SK-N-SH (cell line): Measurements from ENCODE around the gene SINHCAF. TPM values are rescaled to one million over a fixed set of nuclear protein-coding genes. Genes with fewer than 3 reads are reported as not detected.

Source experiments
- CTCF ChIA-PET: fragments of 300-600, 350-600 bp; formaldehyde crosslinking; extraction: SDS; loops from one replicate; lab custom pipeline; 2021; lab: Yijun Ruan, JAX
- POLR2A ChIA-PET: fragments of 350-600 bp; sonication (Branson Sonifier 250); formaldehyde crosslinking; extraction: SDS; loops from one replicate; lab custom pipeline; 2020; ENCODE audit warnings: antibody characterized with exemption, inconsistent platforms; lab: Yijun Ruan, JAX
- DNase-seq: peaks from one replicate; pipeline ENCODE4 v3.0.0; 2012
- H2AFZ ChIP-seq: fragments of 200-600 bp; sonication (generic); 2 replicates; pipeline ENCODE4 v1.8.1; 2016; ENCODE audit warnings: antibody characterized with exemption, mild to moderate bottlenecking, low read depth
- H3F3A ChIP-seq: fragments of 200-600 bp; sonication (generic); replicated peaks from 2 replicates; pipeline ENCODE3; 2016; ENCODE audit warnings: antibody characterized with exemption, mild to moderate bottlenecking; ENCODE audit not compliant: insufficient read depth
- H3K27ac ChIP-seq, 2 experiments: fragments of 200-500 bp in 1 of 2; fragments of 200-600 bp in 1 of 2; sonication (Bioruptor generic) in 1 of 2; sonication (generic), shearing (Covaris generic) in 1 of 2; 2 replicates each; pipeline versions ENCODE4 v1.5.1 to v1.6.1; 2014 to 2016; ENCODE audit warnings: low read depth in 2 of 2, inconsistent platforms in 1 of 2, low read length in 1 of 2, mild to moderate bottlenecking in 1 of 2, mixed read lengths in 1 of 2
- H3K27me3 ChIP-seq: fragments of 200-600 bp; sonication (generic), shearing (Covaris generic); 2 replicates; pipeline ENCODE4 v1.6.1; 2016; ENCODE audit warnings: mixed run types; ENCODE audit not compliant: insufficient read depth
- H3K36me3 ChIP-seq, 2 experiments: fragments of 200-500 bp in 1 of 2; fragments of 200-600 bp in 1 of 2; sonication (Bioruptor generic) in 1 of 2; sonication (generic) in 1 of 2; replicated peaks in 1 of 2; 2 replicates each; pipeline versions ENCODE3 to v1.5.1; 2014 to 2016; ENCODE audit warnings: low read length in 1 of 2, mild to moderate bottlenecking in 1 of 2; ENCODE audit not compliant: insufficient read depth in 2 of 2, control insufficient read depth in 1 of 2
- H3K4me1 ChIP-seq, 2 experiments: fragments of 200-500 bp in 1 of 2; fragments of 200-600 bp in 1 of 2; sonication (Bioruptor generic) in 1 of 2; sonication (generic), shearing (Covaris generic) in 1 of 2; 2 replicates each; pipeline versions ENCODE4 v1.5.1 to v1.6.1; 2014 to 2016; ENCODE audit warnings: low read depth in 1 of 2, low read length in 1 of 2, mixed run types in 1 of 2; ENCODE audit not compliant: insufficient read depth in 2 of 2, control insufficient read depth in 1 of 2
- H3K4me2 ChIP-seq: fragments of 200-600 bp; sonication (generic), shearing (Covaris generic); 2 replicates; pipeline ENCODE4 v1.6.1; 2017; ENCODE audit warnings: mixed run types
- H3K4me3 ChIP-seq, 2 experiments: fragments of 200-500 bp in 1 of 2; fragments of 200-600 bp in 1 of 2; sonication (Bioruptor generic) in 1 of 2; sonication (generic), shearing (Covaris generic) in 1 of 2; 2 replicates each; pipeline versions ENCODE4 v1.5.1 to v1.8.1; 2014 to 2016; ENCODE audit warnings: low read depth in 2 of 2, inconsistent platforms in 1 of 2, low read length in 1 of 2, mild to moderate bottlenecking in 1 of 2, mixed read lengths in 1 of 2, moderate library complexity in 1 of 2
- H3K79me2 ChIP-seq: fragments of 200-600 bp; sonication (generic); 2 replicates; pipeline ENCODE4 v1.8.1; 2017; ENCODE audit warnings: mild to moderate bottlenecking; ENCODE audit not compliant: insufficient read depth
- H3K9ac ChIP-seq: fragments of 200-600 bp; sonication (generic); 2 replicates; pipeline ENCODE4 v1.6.1; 2017; ENCODE audit warnings: mixed run types
- H3K9me2 ChIP-seq: fragments of 200-600 bp; sonication (generic); 2 replicates; pipeline ENCODE4 v1.6.1; 2017; ENCODE audit warnings: mixed run types
- H3K9me3 ChIP-seq: fragments of 200-600 bp; sonication (generic); 2 replicates; pipeline ENCODE4 v1.6.1; 2017; ENCODE audit warnings: mixed run types, mild to moderate bottlenecking, moderate library complexity
- H4K20me1 ChIP-seq: fragments of 200-600 bp; sonication (generic); 2 replicates; pipeline ENCODE4 v1.6.1; 2017; ENCODE audit warnings: mild to moderate bottlenecking, mixed run types; ENCODE audit not compliant: insufficient read depth
- CTCF ChIP-seq: fragments of 200-600 bp; sonication (generic); IDR thresholded peaks from 2 replicates; pipeline ENCODE4 v1.6.1; 2017; ENCODE audit warnings: antibody characterized with exemption, mild to moderate bottlenecking, moderate library complexity
- EP300 ChIP-seq, 2 experiments: IDR thresholded peaks; 2 replicates each; pipeline versions ENCODE4 v1.4.0 to v1.6.1; 2012; ENCODE audit warnings: borderline replicate concordance in 1 of 2, low read depth in 1 of 2, low read length in 1 of 2
- EZH2phosphoT487 ChIP-seq: fragments of 200-600 bp; sonication (generic); IDR thresholded peaks from 2 replicates; pipeline ENCODE4 v1.6.1; 2017; ENCODE audit warnings: low read depth, mixed run types, mild to moderate bottlenecking, antibody characterized with exemption, moderate library complexity, borderline replicate concordance
- FOXM1 ChIP-seq: IDR thresholded peaks from 2 replicates; pipeline ENCODE4 v1.4.0; 2012; ENCODE audit warnings: low read depth, mild to moderate bottlenecking
- GABPA ChIP-seq: IDR thresholded peaks from 2 replicates; pipeline ENCODE4 v1.4.0; 2012; ENCODE audit warnings: low read depth, mild to moderate bottlenecking
- MXI1 ChIP-seq: IDR thresholded peaks from 2 replicates; pipeline ENCODE4 v1.6.1; 2012; ENCODE audit warnings: mild to moderate bottlenecking, low read depth, low read length, improper control_type of control experiment
- NRF1 ChIP-seq: IDR thresholded peaks from 2 replicates; pipeline ENCODE4 v1.6.1; 2012; ENCODE audit warnings: low read depth, mild to moderate bottlenecking, low read length
- PBX3 ChIP-seq: IDR thresholded peaks from 2 replicates; pipeline ENCODE4; 2012
- POLR2AphosphoS5 ChIP-seq: IDR thresholded peaks from 2 replicates; pipeline ENCODE4 v1.6.1; 2012; ENCODE audit warnings: low read depth, low read length
- REST ChIP-seq: IDR thresholded peaks from 2 replicates; pipeline ENCODE4 v1.6.1; 2012; ENCODE audit warnings: mild to moderate bottlenecking, low read depth, low read length, moderate library complexity
- SIN3A ChIP-seq: IDR thresholded peaks from 2 replicates; pipeline ENCODE4 v1.6.1; 2012; ENCODE audit warnings: low read depth, mild to moderate bottlenecking, low read length, moderate library complexity, borderline replicate concordance
- TAF1 ChIP-seq: IDR thresholded peaks from 2 replicates; pipeline ENCODE4 v1.6.1; 2012; ENCODE audit warnings: low read depth, mild to moderate bottlenecking, low read length, moderate library complexity, borderline replicate concordance
- USF1 ChIP-seq: IDR thresholded peaks from 2 replicates; pipeline ENCODE4 v1.4.0; 2012; ENCODE audit warnings: low read depth, borderline replicate concordance
- USF2 ChIP-seq: fragments of 150-350 bp; IDR thresholded peaks from 2 replicates; pipeline ENCODE4 v1.6.1; 2017; ENCODE audit warnings: antibody characterized with exemption, low read length, low read depth, borderline replicate concordance
- ZBTB33 ChIP-seq: IDR thresholded peaks from 2 replicates; pipeline ENCODE4 v1.4.0; 2012; ENCODE audit warnings: low read depth, borderline replicate concordance
- WGBS: methylation state at CpG from one replicate; pipeline ENCODE4 v1.1.6; 2017; ENCODE audit warnings: low lambda C conversion rate; 5-methylcytosine and 5-hydroxymethylcytosine counted together
- polyA plus RNA-seq, 3 experiments: library from polyadenylated mRNA; depleted of rRNA; stranded (reverse); fragments of >200 nt; gene quantifications; 2 replicates each; pipeline ENCODE4 v1.2.3, GENCODE V29; 2012

SINHCAF gene
- polyA plus RNA-seq, 1 of the 3 experiments (the other 2 are of a cell fraction), result 22.2 TPM

- Histone ChIP-seq H3K4me3 (no peak overlapping the region), H3K4me2 (no peak overlapping the region), H3F3A (no peaks in the 10 kb centered on the region), H3K36me3 (no peaks in the 10 kb centered on the region), H3K9me2 (no peaks in the 10 kb centered on the region), H3K9ac (no peak overlapping the region), H3K27ac (no peak overlapping the region), H4K20me1 (no peaks in the 10 kb centered on the region), H3K9me3 (no peaks in the 10 kb centered on the region), H3K27me3 (no peaks in the 10 kb centered on the region; the same call in none of the 2 replicates), H3K4me1 (peaks cover 0 to 29% of the 10 kb centered on the region in 2 experiments; a peak in 2 of 4 replicates), H2AFZ (no peak overlapping the region), H3K79me2 (no peaks in the 10 kb centered on the region)
- WGBS, result 72% methylated on average over 8 of the region's 11 CpGs
- POLR2A ChIA-PET, result no interaction called here
- no peak for DNase-seq
- CTCF ChIA-PET, result interaction anchor here (1.1 to 7.8 kb wide), 4 partner anchors 17 to 384 kb away, joined by 3 to 55 read pairs (median 3); no protein-coding TSS in a partner anchor
- TF ChIP-seq PBX3, result no peak
- TF ChIP-seq CTCF, result no peak
- TF ChIP-seq FOXM1, result no peak
- no peak for TF ChIP-seq TAF1
- no peak for TF ChIP-seq EP300 (IDR thresholded peaks at IDR 0.05; ENCODE audit: borderline replicate concordance in 1 of 2, low read depth in 1 of 2, low read length in 1 of 2)
- TF ChIP-seq MXI1, result no peak
- no peak for TF ChIP-seq NRF1
- TF ChIP-seq USF1, result no peak
- TF ChIP-seq ZBTB33, result no peak
- TF ChIP-seq GABPA, result no peak
- TF ChIP-seq SIN3A, result no peak
- no peak for TF ChIP-seq USF2
- no peak for TF ChIP-seq POLR2AphosphoS5
- TF ChIP-seq REST, result no peak
- no peak for TF ChIP-seq EZH2phosphoT487
Measured at GRCh38 chr12:31232361-31232965, 93.5 kb downstream of the SINHCAF start.
